ENCODE measurements around the gene CLMP. TPM values are rescaled to one million over a fixed set of nuclear protein-coding genes. Genes with fewer than 3 reads are reported as not detected.

CLMP gene
- polyA plus RNA-seq, 3 donors: 0.33 TPM; not detected in 2

GRCh38 chr11:123100379-123101085, 94.5 kb downstream of the CLMP start:
- TF ChIP-seq, protein P1, sequence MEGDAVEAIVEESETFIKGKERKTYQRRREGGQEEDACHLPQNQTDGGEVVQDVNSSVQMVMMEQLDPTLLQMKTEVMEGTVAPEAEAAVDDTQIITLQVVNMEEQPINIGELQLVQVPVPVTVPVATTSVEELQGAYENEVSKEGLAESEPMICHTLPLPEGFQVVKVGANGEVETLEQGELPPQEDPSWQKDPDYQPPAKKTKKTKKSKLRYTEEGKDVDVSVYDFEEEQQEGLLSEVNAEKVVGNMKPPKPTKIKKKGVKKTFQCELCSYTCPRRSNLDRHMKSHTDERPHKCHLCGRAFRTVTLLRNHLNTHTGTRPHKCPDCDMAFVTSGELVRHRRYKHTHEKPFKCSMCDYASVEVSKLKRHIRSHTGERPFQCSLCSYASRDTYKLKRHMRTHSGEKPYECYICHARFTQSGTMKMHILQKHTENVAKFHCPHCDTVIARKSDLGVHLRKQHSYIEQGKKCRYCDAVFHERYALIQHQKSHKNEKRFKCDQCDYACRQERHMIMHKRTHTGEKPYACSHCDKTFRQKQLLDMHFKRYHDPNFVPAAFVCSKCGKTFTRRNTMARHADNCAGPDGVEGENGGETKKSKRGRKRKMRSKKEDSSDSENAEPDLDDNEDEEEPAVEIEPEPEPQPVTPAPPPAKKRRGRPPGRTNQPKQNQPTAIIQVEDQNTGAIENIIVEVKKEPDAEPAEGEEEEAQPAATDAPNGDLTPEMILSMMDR (IDR thresholded peaks at IDR 0.05): no peak
- no peak overlapping the region for H3K9ac ChIP-seq (ENCODE audit: insufficient read depth, low read length, poor library complexity, severe bottlenecking)
- Mint-ChIP-seq H3K4me3 (no peak overlapping the region), H3K27me3 (ENCODE audit: low read depth in 3 of 3) (peaks cover 8 to 11% (median 9%) of the 10 kb centered on the region in 3 donors), H3K4me1 (peaks cover 4% of the 10 kb centered on the region), H3K27ac (peak overlapping the region in 3 of 7 donors; percentile 1 to 58 (median 20)), H3K36me3 (no peaks in the 10 kb centered on the region), H3K9me3 (no peaks in the 10 kb centered on the region)
- H3K36me3 ChIP-seq (replicated peaks in 1 of 2; ENCODE audit: control insufficient read depth in 1 of 2, insufficient read depth in 2 of 2, low read length in 2 of 2): no peaks in the 10 kb centered on the region
- intact Hi-C loops (cut with micrococcal nuclease): no loop called here
- no peaks in the 10 kb centered on the region for H4K20me1 ChIP-seq (ENCODE audit: insufficient read depth, low read length)
- H3K4me1 ChIP-seq (ENCODE audit: control insufficient read depth in 1 of 2, insufficient read depth in 2 of 2, low read length in 2 of 2): no peaks in the 10 kb centered on the region
- H3K27me3 ChIP-seq (ENCODE audit: control insufficient read depth in 2 of 2, insufficient read depth in 2 of 2, low read length in 2 of 2): no peaks in the 10 kb centered on the region
- no peak overlapping the region for H3K4me2 ChIP-seq (replicated peaks; ENCODE audit: extremely low read depth, low read length, poor library complexity, severe bottlenecking)
- no peaks in the 10 kb centered on the region for H3K79me2 ChIP-seq (ENCODE audit: insufficient read depth, low read length)
- 49% methylated on average over 2 of the region's 7 CpGs for WGBS (ENCODE audit: insufficient coverage)
- H2AFZ ChIP-seq (ENCODE audit: insufficient read depth, low read depth, low read length, poor library complexity, severe bottlenecking): no peak overlapping the region
- no peak overlapping the region for H3K4me3 ChIP-seq (replicated peaks in 1 of 3; ENCODE audit: low read depth in 2 of 3, low read length in 3 of 3)
- no peak for DNase-seq
- H3K9me3 ChIP-seq (replicated peaks in 1 of 2; ENCODE audit: control insufficient read depth in 1 of 2, insufficient read depth in 1 of 2, low read length in 2 of 2): no peaks in the 10 kb centered on the region
- H3K27ac ChIP-seq (ENCODE audit: low read depth in 1 of 2, low read length in 2 of 2): no peak overlapping the region

- intact Hi-C loops (cut with micrococcal nuclease): no loop called here
- H4K20me1 ChIP-seq (ENCODE audit: insufficient read depth, low read length): no peaks in the 10 kb centered on the region
- no peak for DNase-seq
- Mint-ChIP-seq H3K36me3 (no peaks in the 10 kb centered on the region), H3K9me3 (no peaks in the 10 kb centered on the region), H3K4me3 (no peak overlapping the region), H3K4me1 (peaks cover 4% of the 10 kb centered on the region), H3K27ac (no peak overlapping the region), H3K27me3 (ENCODE audit: low read depth in 3 of 3) (peaks cover 5 to 9% (median 7%) of the 10 kb centered on the region in 3 donors)
- H3K4me2 ChIP-seq (replicated peaks; ENCODE audit: extremely low read depth, low read length, poor library complexity, severe bottlenecking): no peak overlapping the region
- TF ChIP-seq, protein P1 (IDR thresholded peaks at IDR 0.05): no peak
- no peak overlapping the region for H3K9ac ChIP-seq (ENCODE audit: insufficient read depth, low read length, poor library complexity, severe bottlenecking)
- H3K4me1 ChIP-seq (ENCODE audit: control insufficient read depth in 1 of 2, insufficient read depth in 2 of 2, low read length in 2 of 2): no peaks in the 10 kb centered on the region
- H2AFZ ChIP-seq (ENCODE audit: insufficient read depth, low read depth, low read length, poor library complexity, severe bottlenecking): no peak overlapping the region
- no peaks in the 10 kb centered on the region for H3K36me3 ChIP-seq (replicated peaks in 1 of 2; ENCODE audit: control insufficient read depth in 1 of 2, insufficient read depth in 2 of 2, low read length in 2 of 2)
- H3K27me3 ChIP-seq (ENCODE audit: control insufficient read depth in 2 of 2, insufficient read depth in 2 of 2, low read length in 2 of 2): no peaks in the 10 kb centered on the region
- no peak overlapping the region for H3K4me3 ChIP-seq (replicated peaks in 1 of 3; ENCODE audit: low read depth in 2 of 3, low read length in 3 of 3)
- 67% methylated on average over 3 of the region's 3 CpGs for WGBS (ENCODE audit: insufficient coverage)
- H3K79me2 ChIP-seq (ENCODE audit: insufficient read depth, low read length): no peaks in the 10 kb centered on the region
- H3K9me3 ChIP-seq (replicated peaks in 1 of 2; ENCODE audit: control insufficient read depth in 1 of 2, insufficient read depth in 1 of 2, low read length in 2 of 2): no peaks in the 10 kb centered on the region
- H3K27ac ChIP-seq (ENCODE audit: low read depth in 1 of 2, low read length in 2 of 2): no peak overlapping the region
Measured at GRCh38 chr11:123098990-123099389, 96.1 kb downstream of the CLMP start.
